Esophagus muscularis mucosa (tissue), 3 donors: ENCODE results near the gene PIK3R2.

ENCODE experiments used
- CTCF ChIP-seq, 3 experiments: fragments of 200-600 bp in 2 of 3; fragments of 450-650 bp in 1 of 3; sonication (generic) in 2 of 3; IDR thresholded peaks; one replicate each; pipeline ENCODE4 v1.5.1; 2017 to 2019; ENCODE audit warnings: antibody characterized with exemption in 3 of 3, mild to moderate bottlenecking in 2 of 3, moderate library complexity in 1 of 3
- POLR2A ChIP-seq: fragments of 450-650 bp; IDR thresholded peaks from one replicate; pipeline ENCODE4 v1.6.1; 2017; ENCODE audit warnings: antibody characterized with exemption, moderate library complexity, mild to moderate bottlenecking, low read depth

GRCh38 chr19:18165794-18166544 lies 13.0 kb downstream of the PIK3R2 start:
- TF ChIP-seq CTCF (IDR thresholded peaks at IDR 0.05) (no peak), POLR2A (no peak)
